Urinary bladder (tissue), 4 donors: ENCODE results near the gene LRRK1. TPM values are rescaled to one million over a fixed set of nuclear protein-coding genes. Genes with fewer than 3 reads are reported as not detected.

Experiments used
- DNase-seq: peaks from one replicate; pipeline ENCODE4 v3.0.0-alpha.2; 2015; ENCODE audit errors: extremely low spot score
- H3K27ac ChIP-seq: one replicate; pipeline ENCODE4 v1.5.1; 2013; ENCODE audit warnings: low read depth, mild to moderate bottlenecking, moderate library complexity
- H3K36me3 ChIP-seq: one replicate; pipeline ENCODE4 v1.6.1; 2013; ENCODE audit warnings: mild to moderate bottlenecking, moderate library complexity; ENCODE audit not compliant: insufficient read depth
- H3K4me1 ChIP-seq: one replicate; pipeline ENCODE4 v1.6.1; 2013; ENCODE audit warnings: mild to moderate bottlenecking, moderate library complexity; ENCODE audit not compliant: insufficient read depth
- H3K4me3 ChIP-seq: one replicate; pipeline ENCODE4 v1.5.1; 2013; ENCODE audit warnings: low read depth, low read length
- WGBS: extraction: QIAGEN DNeasy Blood & Tissue Kit; methylation state at CpG from one replicate; pipeline ENCODE4 v1.1.7; 2013; 5-methylcytosine and 5-hydroxymethylcytosine counted together
- polyA plus RNA-seq: library from polyadenylated mRNA; stranded (reverse); fragments of 200-250 nt; gene quantifications from one replicate; pipeline ENCODE4 v1.2.3, GENCODE V29; 2013
- total RNA-seq: library from RNA; depleted of rRNA; stranded (reverse); fragments of >200 nt; gene quantifications from one replicate; pipeline ENCODE4 v1.2.3, GENCODE V29; 2014
- donor health status: healthy with polysubstance abuse.
- donor health status: healthy.

Gene LRRK1
- total and polyA plus RNA-seq, 2 donors = 9.9 to 12.3 TPM

GRCh38 chr15:100942656-100943425, 23.7 kb downstream of the LRRK1 start:
- DNase-seq = no peak

DNA sequence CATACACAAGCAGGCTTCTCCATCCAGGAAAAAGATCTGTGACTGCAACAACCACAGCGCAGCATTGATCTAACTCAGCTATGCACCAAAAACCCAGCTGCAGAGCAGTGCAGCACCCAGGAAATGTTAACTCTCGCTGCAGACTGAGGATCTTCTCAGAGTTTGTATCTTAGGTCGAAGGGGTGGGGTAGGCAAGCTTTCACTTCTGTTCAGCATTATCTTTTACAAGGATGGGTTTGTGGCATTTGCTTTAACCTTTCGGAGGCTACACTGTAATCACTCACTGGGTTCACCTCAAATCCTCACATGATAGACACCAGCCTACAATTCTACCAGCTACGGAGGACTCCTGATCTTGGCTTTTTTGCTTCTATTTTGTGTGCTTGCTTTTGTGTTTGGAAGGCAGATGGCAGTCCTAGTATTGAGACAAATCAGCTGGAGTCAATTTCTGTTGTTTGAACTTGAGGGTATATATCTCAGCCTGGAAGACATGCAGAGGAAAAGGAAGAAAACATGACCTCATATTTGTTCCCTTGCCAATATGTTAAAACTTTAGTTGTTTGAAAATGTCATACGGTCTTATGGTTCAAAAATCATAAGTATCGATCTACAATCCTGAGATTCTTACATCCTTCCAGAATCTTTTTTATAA, 25.2 kb downstream of the LRRK1 start:
- H3K4me3 ChIP-seq = no peak overlapping the region
- no peaks in the 10 kb centered on the region for H3K4me1 ChIP-seq
- no peaks in the 10 kb centered on the region for H3K36me3 ChIP-seq
- WGBS = 60% methylated on average over 7 of the region's 7 CpGs
- no peak for DNase-seq
- H3K27ac ChIP-seq = no peak overlapping the region

More at GRCh38 chr15:100942656-100943425, 23.7 kb downstream of the LRRK1 start:
- H3K4me3 ChIP-seq = no peak overlapping the region
- WGBS = 91% methylated on average over 10 of the region's 10 CpGs
- H3K36me3 ChIP-seq = no peaks in the 10 kb centered on the region
- no peak overlapping the region for H3K27ac ChIP-seq
- no peaks in the 10 kb centered on the region for H3K4me1 ChIP-seq

GRCh38 chr15:100944986-100945385, 25.8 kb downstream of the LRRK1 start:
- no peaks in the 10 kb centered on the region for H3K36me3 ChIP-seq
- WGBS = 81% methylated on average over 6 of the region's 6 CpGs
- H3K4me1 ChIP-seq = no peaks in the 10 kb centered on the region
- H3K27ac ChIP-seq = no peak overlapping the region
- H3K4me3 ChIP-seq = no peak overlapping the region
- DNase-seq = no peak

GRCh38 chr15:100947760-100948429, 28.7 kb downstream of the LRRK1 start:
- WGBS = 68% methylated on average over 10 of the region's 10 CpGs
- Histone ChIP-seq H3K4me3 (no peak overlapping the region), H3K4me1 (no peaks in the 10 kb centered on the region), H3K36me3 (no peaks in the 10 kb centered on the region), H3K27ac (no peak overlapping the region)
- no peak for DNase-seq

DNA sequence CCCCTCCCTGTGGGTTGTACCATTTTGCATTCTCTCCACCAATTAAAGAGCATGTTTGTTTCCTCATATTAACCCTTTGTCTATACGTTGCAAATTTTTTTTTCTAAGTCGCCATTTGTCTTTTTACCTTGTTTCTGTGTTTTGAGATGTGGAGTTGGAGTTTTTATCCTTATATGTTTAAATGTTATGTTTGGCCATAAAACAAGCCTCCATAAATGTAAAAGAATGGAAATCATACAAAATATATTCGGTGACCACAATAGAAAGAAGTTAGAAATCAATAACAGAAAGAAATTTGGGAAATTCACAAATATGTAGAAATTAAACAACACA, 29.2 kb downstream of the LRRK1 start:
- Histone ChIP-seq H3K36me3 (no peaks in the 10 kb centered on the region), H3K4me3 (no peak overlapping the region), H3K27ac (no peak overlapping the region), H3K4me1 (no peaks in the 10 kb centered on the region)
- WGBS = 94% methylated on average over 3 of the region's 3 CpGs
- DNase-seq = no peak

DNA sequence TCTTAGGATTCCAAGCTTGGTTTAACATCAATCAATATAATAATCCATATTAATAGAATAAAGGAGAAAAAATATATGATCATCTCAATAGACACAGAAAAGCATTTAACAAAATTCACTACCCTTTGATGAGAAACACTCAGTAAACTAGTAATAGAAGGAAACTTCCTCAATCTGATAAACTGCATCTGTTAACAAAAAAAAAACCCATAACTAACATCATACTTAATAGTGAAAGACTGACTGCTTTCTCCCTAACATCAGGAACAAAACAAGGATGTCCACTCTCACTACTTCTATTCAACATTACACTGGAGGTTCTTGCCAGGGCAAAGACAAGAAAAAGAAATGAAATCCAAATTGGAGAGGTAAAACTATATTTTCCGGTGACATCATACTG, 30.5 kb downstream of the LRRK1 start:
- no peak overlapping the region for H3K27ac ChIP-seq
- H3K36me3 ChIP-seq = no peaks in the 10 kb centered on the region
- H3K4me1 ChIP-seq = no peaks in the 10 kb centered on the region
- 95% methylated on average over 1 of the region's 1 CpG for WGBS
- H3K4me3 ChIP-seq = no peak overlapping the region
- no peak for DNase-seq

DNA sequence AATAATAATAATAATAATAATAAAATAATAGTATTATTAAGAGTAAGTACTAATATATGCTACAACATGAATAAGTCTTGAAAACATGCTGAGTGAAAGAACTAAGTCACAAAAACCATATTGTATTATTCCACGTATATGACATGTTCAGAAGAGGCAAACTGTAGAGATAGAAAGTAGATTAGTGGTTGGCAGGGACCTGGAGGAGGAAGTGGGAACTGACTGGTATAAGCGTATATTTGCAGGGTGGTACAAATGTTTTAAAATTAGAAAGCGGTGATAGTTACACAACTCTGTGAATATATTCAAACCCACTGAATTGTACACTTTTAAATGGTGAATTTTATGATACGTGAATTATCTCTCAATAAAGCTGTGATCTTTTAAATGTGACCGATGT, 32.8 kb downstream of the LRRK1 start:
- 88% methylated on average over 5 of the region's 5 CpGs for WGBS
- DNase-seq = no peak
- no peaks in the 10 kb centered on the region for H3K4me1 ChIP-seq
- H3K36me3 ChIP-seq = no peaks in the 10 kb centered on the region
- no peak overlapping the region for H3K27ac ChIP-seq
- H3K4me3 ChIP-seq = no peak overlapping the region

- DNase-seq = no peak
- Histone ChIP-seq H3K36me3 (no peaks in the 10 kb centered on the region), H3K4me3 (no peak overlapping the region), H3K27ac (no peak overlapping the region), H3K4me1 (no peaks in the 10 kb centered on the region)
- 71% methylated on average over 3 of the region's 3 CpGs for WGBS
These were observed 33.4 kb downstream of the LRRK1 start for GRCh38 chr15:100952566-100952965.

GRCh38 chr15:100958326-100959065, 39.3 kb downstream of the LRRK1 start:
- Histone ChIP-seq H3K4me3 (no peak overlapping the region), H3K27ac (no peak overlapping the region), H3K36me3 (no peaks in the 10 kb centered on the region), H3K4me1 (no peaks in the 10 kb centered on the region)
- DNase-seq = no peak
- whole genome bisulfite sequencing = 62% methylated on average over 10 of the region's 10 CpGs

- Histone ChIP-seq H3K27ac (no peak overlapping the region), H3K4me3 (no peak overlapping the region), H3K4me1 (no peaks in the 10 kb centered on the region), H3K36me3 (no peaks in the 10 kb centered on the region)
- DNase-seq = no peak
- WGBS = 79% methylated on average over 14 of the region's 14 CpGs
These were observed 40.2 kb downstream of the LRRK1 start for GRCh38 chr15:100959066-100960050.

GRCh38 chr15:100966997-100967396, 47.8 kb downstream of the LRRK1 start:
- WGBS = 79% methylated on average over 4 of the region's 4 CpGs

DNA sequence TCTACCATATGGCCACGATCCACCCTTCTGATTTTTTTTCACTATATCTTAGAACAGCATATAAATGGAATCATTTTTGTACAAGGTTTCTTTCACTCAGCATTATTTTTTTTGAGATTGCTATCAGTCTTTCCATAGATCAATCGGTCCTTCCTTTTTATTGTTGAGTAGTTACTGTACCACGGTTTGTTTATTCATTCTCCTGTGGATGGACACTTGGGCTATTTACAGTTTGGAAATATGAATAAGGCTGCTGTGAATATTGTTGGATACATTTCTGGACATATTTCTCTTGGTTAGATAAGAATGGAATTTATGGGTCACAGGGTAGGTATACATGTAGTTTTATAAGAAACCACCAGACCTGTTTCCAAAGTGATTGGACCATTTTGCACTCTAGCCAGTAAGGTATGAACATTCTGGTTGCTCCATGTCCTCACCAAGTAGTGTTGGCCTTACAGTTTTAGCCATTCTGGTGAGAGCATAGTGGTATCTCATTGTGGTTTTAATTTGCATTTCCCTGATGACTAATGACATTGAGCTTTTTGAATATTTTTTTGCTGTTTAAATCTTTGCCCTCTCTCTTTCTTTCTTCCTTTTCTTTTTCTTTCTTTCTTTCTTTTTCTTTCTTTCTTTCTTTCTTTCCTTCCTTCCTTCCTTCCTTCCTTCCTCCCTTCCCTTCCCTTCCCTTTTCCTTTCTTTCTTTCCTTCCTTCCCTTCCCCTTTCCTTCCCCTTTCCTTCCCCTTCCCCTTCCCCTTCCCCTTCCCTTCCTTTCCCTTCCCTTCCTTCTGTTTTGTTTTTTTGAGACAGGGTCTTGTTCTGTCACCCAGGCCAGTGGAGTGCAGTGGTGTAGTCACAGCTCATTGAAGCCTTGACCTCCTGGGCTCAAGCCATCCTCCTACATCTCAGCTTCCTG, 49.2 kb downstream of the LRRK1 start:
- Histone ChIP-seq H3K27ac (no peak overlapping the region), H3K4me1 (no peaks in the 10 kb centered on the region), H3K4me3 (no peak overlapping the region), H3K36me3 (no peaks in the 10 kb centered on the region)
- DNase-seq = no peak
- WGBS = 63% methylated on average over 3 of the region's 3 CpGs

More at GRCh38 chr15:100966997-100967396, 47.8 kb downstream of the LRRK1 start:
- no peak for DNase-seq
- H3K36me3 ChIP-seq = no peaks in the 10 kb centered on the region
- no peak overlapping the region for H3K4me3 ChIP-seq
- no peak overlapping the region for H3K27ac ChIP-seq
- H3K4me1 ChIP-seq = no peaks in the 10 kb centered on the region
